ENCODE measurements around the gene MAST2. TPM values are rescaled to one million over a fixed set of nuclear protein-coding genes. Genes with fewer than 3 reads are reported as not detected.

Gene MAST2
- total and polyA plus RNA-seq, 2 of the 13 experiments (the other 11 are each of a cell fraction or from before 2014, with no cell fraction given) = 15.3 to 23.0 TPM

DNA sequence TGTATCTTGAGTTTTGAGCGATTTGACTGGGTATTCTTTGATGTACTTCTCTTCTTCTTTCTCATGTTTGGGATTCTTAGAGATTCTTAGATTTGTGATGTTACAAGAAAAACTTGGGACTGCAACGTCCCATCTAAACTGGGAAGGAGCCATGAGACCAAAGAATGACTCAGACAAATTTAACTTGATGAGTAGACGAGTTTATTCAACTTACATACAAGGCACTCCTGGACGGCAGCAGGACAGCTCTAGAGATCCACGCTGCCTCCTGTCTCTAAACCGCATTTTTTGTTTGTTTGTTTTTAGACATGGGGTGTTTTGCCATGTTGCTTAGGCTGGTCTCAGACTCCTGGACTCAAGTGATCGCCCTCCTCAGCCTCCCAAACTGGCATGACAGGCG lies 191.9 kb downstream of the MAST2 start:
- no TSS peak for BruUV-seq (replicated peaks)
- Histone ChIP-seq H3K4me2 (ENCODE audit: low read depth, low read length) (no peak overlapping the region), H3K9ac (ENCODE audit: insufficient read depth, low read depth, low read length) (no peak overlapping the region), H3K27ac (ENCODE audit: extremely low read length, insufficient read depth, low read length) (no peak overlapping the region), H3K4me3 (replicated peaks in 1 of 3; ENCODE audit: insufficient read depth in 1 of 3, low read depth in 2 of 3, low read length in 3 of 3) (no peak overlapping the region), H3K79me2 (ENCODE audit: insufficient read depth, low read length) (peaks cover 5% of the 10 kb centered on the region), H3K4me1 (ENCODE audit: insufficient read depth, low read length) (peaks cover 18% of the 10 kb centered on the region), H3K9me3 (ENCODE audit: low read length) (no peaks in the 10 kb centered on the region), H4K20me1 (ENCODE audit: insufficient read depth, low read length) (no peaks in the 10 kb centered on the region), H3K36me3 (replicated peaks in 1 of 2; ENCODE audit: control insufficient read depth in 1 of 2, insufficient read depth in 2 of 2, low read length in 2 of 2) (peaks cover 3 to 6% of the 10 kb centered on the region in 2 experiments; a peak in 2 of 5 replicates), H2AFZ (ENCODE audit: low read length) (no peak overlapping the region), H3K27me3 (ENCODE audit: control insufficient read depth in 1 of 2, insufficient read depth in 2 of 2, low read length in 2 of 2) (no peaks in the 10 kb centered on the region)
- FAIRE-seq (no peak), DNase-seq (ENCODE audit: low spot score) (no peak), ATAC-seq (no peak)
- WGBS (ENCODE audit: low lambda C conversion rate) = 89% methylated on average over 8 of the region's 8 CpGs
- no peak for TF ChIP-seq ZNF558 (CRISPR knock-in tag; IDR thresholded peaks at IDR 0.05; ENCODE audit: borderline replicate concordance)
- no peak for TF ChIP-seq NFIC (IDR thresholded peaks at IDR 0.05; ENCODE audit: low read length)
- TF ChIP-seq ZNF724P (CRISPR knock-in tag; IDR thresholded peaks at IDR 0.05; ENCODE audit: borderline replicate concordance) = no peak
- TF ChIP-seq, protein P1, sequence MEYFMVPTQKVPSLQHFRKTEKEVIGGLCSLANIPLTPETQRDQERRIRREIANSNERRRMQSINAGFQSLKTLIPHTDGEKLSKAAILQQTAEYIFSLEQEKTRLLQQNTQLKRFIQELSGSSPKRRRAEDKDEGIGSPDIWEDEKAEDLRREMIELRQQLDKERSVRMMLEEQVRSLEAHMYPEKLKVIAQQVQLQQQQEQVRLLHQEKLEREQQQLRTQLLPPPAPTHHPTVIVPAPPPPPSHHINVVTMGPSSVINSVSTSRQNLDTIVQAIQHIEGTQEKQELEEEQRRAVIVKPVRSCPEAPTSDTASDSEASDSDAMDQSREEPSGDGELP (IDR thresholded peaks at IDR 0.05; ENCODE audit: borderline replicate concordance, low read depth) = no peak
- no peak for TF ChIP-seq RNF2 (conservative IDR thresholded peaks at IDR 0.05; ENCODE audit: low read depth)
- TF ChIP-seq CBX5 (CRISPR knock-in tag; IDR thresholded peaks at IDR 0.05; ENCODE audit: borderline replicate concordance) = no peak
- TF ChIP-seq ZNF747 (CRISPR knock-in tag; IDR thresholded peaks at IDR 0.05; ENCODE audit: borderline replicate concordance) = no peak
- TF ChIP-seq ZNF777 (CRISPR knock-in tag; IDR thresholded peaks at IDR 0.05) = no peak
- no peak for TF ChIP-seq SMYD3 (CRISPR knock-in tag; IDR thresholded peaks at IDR 0.05)
- TF ChIP-seq ZNF879 (CRISPR knock-in tag; IDR thresholded peaks at IDR 0.05) = no peak
- TF ChIP-seq ZFAT (CRISPR knock-in tag; conservative IDR thresholded peaks at IDR 0.05) = no peak
- TF ChIP-seq, protein P2, sequence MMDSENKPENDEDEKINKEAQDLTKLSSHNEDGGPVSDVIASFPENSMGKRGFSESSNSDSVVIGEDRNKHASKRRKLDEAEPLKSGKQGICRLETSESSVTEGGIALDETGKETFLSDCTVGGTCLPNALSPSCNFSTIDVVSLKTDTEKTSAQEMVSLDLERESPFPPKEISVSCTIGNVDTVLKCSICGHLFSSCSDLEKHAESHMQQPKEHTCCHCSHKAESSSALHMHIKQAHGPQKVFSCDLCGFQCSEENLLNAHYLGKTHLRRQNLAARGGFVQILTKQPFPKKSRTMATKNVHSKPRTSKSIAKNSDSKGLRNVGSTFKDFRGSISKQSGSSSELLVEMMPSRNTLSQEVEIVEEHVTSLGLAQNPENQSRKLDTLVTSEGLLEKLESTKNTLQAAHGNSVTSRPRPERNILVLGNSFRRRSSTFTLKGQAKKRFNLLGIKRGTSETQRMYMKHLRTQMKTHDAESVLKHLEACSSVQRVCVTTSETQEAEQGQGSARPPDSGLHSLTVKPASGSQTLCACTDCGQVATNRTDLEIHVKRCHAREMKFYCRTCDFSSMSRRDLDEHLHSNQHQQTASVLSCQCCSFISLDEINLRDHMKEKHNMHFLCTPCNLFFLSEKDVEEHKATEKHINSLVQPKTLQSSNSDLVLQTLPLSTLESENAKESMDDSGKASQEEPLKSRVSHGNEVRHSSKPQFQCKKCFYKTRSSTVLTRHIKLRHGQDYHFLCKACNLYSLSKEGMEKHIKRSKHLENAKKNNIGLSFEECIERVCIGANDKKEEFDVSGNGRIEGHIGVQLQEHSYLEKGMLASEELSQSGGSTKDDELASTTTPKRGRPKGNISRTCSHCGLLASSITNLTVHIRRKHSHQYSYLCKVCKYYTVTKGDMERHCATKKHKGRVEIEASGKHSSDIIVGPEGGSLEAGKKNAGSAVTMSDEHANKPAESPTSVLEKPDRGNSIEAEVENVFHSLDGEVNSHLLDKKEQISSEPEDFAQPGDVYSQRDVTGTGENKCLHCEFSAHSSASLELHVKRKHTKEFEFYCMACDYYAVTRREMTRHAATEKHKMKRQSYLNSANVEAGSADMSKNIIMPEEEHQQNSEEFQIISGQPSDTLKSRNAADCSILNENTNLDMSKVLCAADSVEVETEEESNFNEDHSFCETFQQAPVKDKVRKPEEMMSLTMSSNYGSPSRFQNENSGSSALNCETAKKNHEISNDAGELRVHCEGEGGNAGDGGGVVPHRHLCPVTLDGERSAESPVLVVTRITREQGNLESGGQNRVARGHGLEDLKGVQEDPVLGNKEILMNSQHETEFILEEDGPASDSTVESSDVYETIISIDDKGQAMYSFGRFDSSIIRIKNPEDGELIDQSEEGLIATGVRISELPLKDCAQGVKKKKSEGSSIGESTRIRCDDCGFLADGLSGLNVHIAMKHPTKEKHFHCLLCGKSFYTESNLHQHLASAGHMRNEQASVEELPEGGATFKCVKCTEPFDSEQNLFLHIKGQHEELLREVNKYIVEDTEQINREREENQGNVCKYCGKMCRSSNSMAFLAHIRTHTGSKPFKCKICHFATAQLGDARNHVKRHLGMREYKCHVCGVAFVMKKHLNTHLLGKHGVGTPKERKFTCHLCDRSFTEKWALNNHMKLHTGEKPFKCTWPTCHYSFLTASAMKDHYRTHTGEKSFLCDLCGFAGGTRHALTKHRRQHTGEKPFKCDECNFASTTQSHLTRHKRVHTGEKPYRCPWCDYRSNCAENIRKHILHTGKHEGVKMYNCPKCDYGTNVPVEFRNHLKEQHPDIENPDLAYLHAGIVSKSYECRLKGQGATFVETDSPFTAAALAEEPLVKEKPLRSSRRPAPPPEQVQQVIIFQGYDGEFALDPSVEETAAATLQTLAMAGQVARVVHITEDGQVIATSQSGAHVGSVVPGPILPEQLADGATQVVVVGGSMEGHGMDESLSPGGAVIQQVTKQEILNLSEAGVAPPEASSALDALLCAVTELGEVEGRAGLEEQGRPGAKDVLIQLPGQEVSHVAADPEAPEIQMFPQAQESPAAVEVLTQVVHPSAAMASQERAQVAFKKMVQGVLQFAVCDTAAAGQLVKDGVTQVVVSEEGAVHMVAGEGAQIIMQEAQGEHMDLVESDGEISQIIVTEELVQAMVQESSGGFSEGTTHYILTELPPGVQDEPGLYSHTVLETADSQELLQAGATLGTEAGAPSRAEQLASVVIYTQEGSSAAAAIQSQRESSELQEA (CRISPR knock-in tag; IDR thresholded peaks at IDR 0.05; ENCODE audit: not compliant biosample characterization) = no peak
- no peak for TF ChIP-seq TSC22D2 (CRISPR knock-in tag; IDR thresholded peaks at IDR 0.05; ENCODE audit: borderline replicate concordance)
- TF ChIP-seq XRCC5 (optimal IDR thresholded peaks at IDR 0.05; ENCODE audit: low read length) = no peak
- TF ChIP-seq, protein P3, sequence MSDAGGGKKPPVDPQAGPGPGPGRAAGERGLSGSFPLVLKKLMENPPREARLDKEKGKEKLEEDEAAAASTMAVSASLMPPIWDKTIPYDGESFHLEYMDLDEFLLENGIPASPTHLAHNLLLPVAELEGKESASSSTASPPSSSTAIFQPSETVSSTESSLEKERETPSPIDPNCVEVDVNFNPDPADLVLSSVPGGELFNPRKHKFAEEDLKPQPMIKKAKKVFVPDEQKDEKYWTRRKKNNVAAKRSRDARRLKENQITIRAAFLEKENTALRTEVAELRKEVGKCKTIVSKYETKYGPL (CRISPR knock-in tag; IDR thresholded peaks at IDR 0.05) = no peak
- TF ChIP-seq SYNCRIP (IDR thresholded peaks at IDR 0.05; ENCODE audit: insufficient read depth, low read depth, low read length) = no peak
- POLR2A ChIA-PET = no interaction called here
- intact Hi-C loops (cut with micrococcal nuclease; ENCODE audit: unreplicated experiment) (no loop called here), in situ Hi-C loops (cut with HindIII; ENCODE audit: extremely low pct_ligation_motif_present, low pct_unique_long_range_greater_than_20kb) (no loop called here)
- CTCF ChIA-PET (ENCODE audit: low intra/inter-chr PET ratio, low total read pairs) = no interaction called here

Measured in HepG2 (cell line).